ENCODE results near the gene GDPD4. TPM values are rescaled to one million over a fixed set of nuclear protein-coding genes. Genes with fewer than 3 reads are reported as not detected.

The GDPD4 gene
- total and polyA plus RNA-seq, 9 of the 15 experiments (the other 6 are each of a cell fraction or from before 2014, with no cell fraction given) = 0.40 TPM; not detected in 8

- TF ChIP-seq MLX (CRISPR knock-in tag; conservative IDR thresholded peaks at IDR 0.05) (no peak), MAFK (IDR thresholded peaks at IDR 0.05; ENCODE audit: low read length) (no peak), RBM25 (IDR thresholded peaks at IDR 0.05; ENCODE audit: low read depth, low read length, severe bottlenecking) (no peak), ELK3 (CRISPR knock-in tag; IDR thresholded peaks at IDR 0.05) (no peak)
These were observed 100.9 kb downstream of the GDPD4 start (continued) for GRCh38 chr11:77200351-77201268.

GRCh38 chr11:77199137-77199745, 102.2 kb downstream of the GDPD4 start:
- Histone ChIP-seq H2AFZ (ENCODE audit: low read depth, low read length) (no peak overlapping the region), H4K20me1 (replicated peaks; ENCODE audit: control insufficient read depth, insufficient read depth, low read length) (no peaks in the 10 kb centered on the region; the same call in 1 of the 2 replicates), H3K9me3 (replicated peaks; ENCODE audit: control insufficient read depth, insufficient read depth, low read depth, low read length) (no peaks in the 10 kb centered on the region), H3K27me3 (ENCODE audit: control insufficient read depth in 2 of 2, insufficient read depth in 2 of 2, low read length in 2 of 2) (peaks cover 4 to 54% of the 10 kb centered on the region in 2 experiments; a peak in 4 of 5 replicates), H3K36me3 (ENCODE audit: control insufficient read depth, insufficient read depth, low read length) (no peaks in the 10 kb centered on the region), H3K4me1 (replicated peaks in 1 of 2; ENCODE audit: control insufficient read depth in 2 of 2, insufficient read depth in 2 of 2, low read length in 2 of 2) (peaks cover 0 to 2% of the 10 kb centered on the region in 2 experiments; a peak in 3 of 5 replicates), H3K9me1 (ENCODE audit: control insufficient read depth, insufficient read depth, low read length) (peaks cover 2% of the 10 kb centered on the region), H3K27ac (ENCODE audit: extremely low read depth, low read depth, low read length) (no peak overlapping the region), H3K79me2 (ENCODE audit: control insufficient read depth, insufficient read depth, low read length) (no peaks in the 10 kb centered on the region), H3K4me2 (ENCODE audit: insufficient read depth, low read length) (no peak overlapping the region), H3K9ac (ENCODE audit: insufficient read depth in 1 of 2, low read depth in 2 of 2, low read length in 2 of 2) (no peak overlapping the region), H3K4me3 (no peak overlapping the region)
- ChIA-PET CTCF (ENCODE audit: low intra/inter-chr PET ratio) (no interaction called here), POLR2A (interaction anchor here (0.6 to 0.9 kb wide), 4 partner anchors 51 to 1446 kb away, joined by 3 to 4 read pairs (median 3); no protein-coding TSS in a partner anchor)
- WGBS (ENCODE audit: insufficient coverage, low coverage, missing lambda C conversion rate) = 9% methylated on average over 13 of the region's 13 CpGs
- intact Hi-C loops (cut with micrococcal nuclease) = loop anchor here (10.0 kb wide), 1 partner anchor 176 kb away; no protein-coding TSS in a partner anchor
- TF ChIP-seq NFYB (IDR thresholded peaks at IDR 0.05; ENCODE audit: extremely low read depth, insufficient read length) (no peak), KLF6 (CRISPR knock-in tag; IDR thresholded peaks at IDR 0.05; ENCODE audit: borderline replicate concordance) (no peak), ZFP36 (IDR thresholded peaks at IDR 0.05; ENCODE audit: low read depth, low read length, partially characterized antibody) (peak; percentile 85), HMGXB4 (CRISPR knock-in tag; IDR thresholded peaks at IDR 0.05) (no peak), DLX4 (CRISPR knock-in tag; IDR thresholded peaks at IDR 0.05) (no peak), ZSCAN32 (CRISPR knock-in tag; IDR thresholded peaks at IDR 0.05) (no peak), VEZF1 (CRISPR knock-in tag; IDR thresholded peaks at IDR 0.05) (no peak), BCOR (IDR thresholded peaks at IDR 0.05) (no peak)
- ATAC-seq = no peak
- DNase-seq (ENCODE audit: extremely low read depth in 1 of 4, low spot score in 3 of 4) = no peak
- FAIRE-seq = no peak
- in situ Hi-C loops (cut with MboI) = loop anchor here (10.0 kb wide), 1 partner anchor 346 kb away; no protein-coding TSS in a partner anchor
- no TSS peak for BruUV-seq (replicated peaks)
